ENCODE measurements around the gene ADCY4.

ADCY4 gene

DNA sequence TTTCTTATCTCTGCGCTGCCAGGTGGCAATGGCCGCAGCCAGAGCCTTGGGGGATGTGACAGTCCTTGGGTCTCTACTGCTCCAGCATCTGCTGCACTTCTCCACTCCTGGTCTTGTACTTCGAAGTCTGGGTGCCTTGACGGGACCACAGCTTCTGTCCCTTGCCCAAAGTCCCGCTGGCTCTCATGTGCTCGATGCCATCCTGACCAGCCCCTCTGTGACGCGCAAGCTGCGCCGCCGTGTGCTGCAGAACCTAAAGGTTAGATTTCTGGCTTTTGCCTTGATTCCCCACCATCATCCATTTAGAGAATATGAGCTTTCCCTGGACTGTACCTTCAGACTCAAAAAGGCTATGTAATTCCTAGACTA is 30.9 kb downstream of the ADCY4 start:
- DNase-seq (ENCODE audit: low spot score) = no peak
- Histone ChIP-seq H3K27ac (no peak overlapping the region), H3K4me3 (no peak overlapping the region)
- no peak for TF ChIP-seq CTCF (IDR thresholded peaks at IDR 0.05)

GRCh38 chr14:24300326-24300980 is 34.4 kb downstream of the ADCY4 start:
- no peak for TF ChIP-seq CTCF (IDR thresholded peaks at IDR 0.05)
- DNase-seq (ENCODE audit: low spot score) = no peak
- H3K27ac ChIP-seq = peak overlapping the region; percentile 81 to 92

DNA sequence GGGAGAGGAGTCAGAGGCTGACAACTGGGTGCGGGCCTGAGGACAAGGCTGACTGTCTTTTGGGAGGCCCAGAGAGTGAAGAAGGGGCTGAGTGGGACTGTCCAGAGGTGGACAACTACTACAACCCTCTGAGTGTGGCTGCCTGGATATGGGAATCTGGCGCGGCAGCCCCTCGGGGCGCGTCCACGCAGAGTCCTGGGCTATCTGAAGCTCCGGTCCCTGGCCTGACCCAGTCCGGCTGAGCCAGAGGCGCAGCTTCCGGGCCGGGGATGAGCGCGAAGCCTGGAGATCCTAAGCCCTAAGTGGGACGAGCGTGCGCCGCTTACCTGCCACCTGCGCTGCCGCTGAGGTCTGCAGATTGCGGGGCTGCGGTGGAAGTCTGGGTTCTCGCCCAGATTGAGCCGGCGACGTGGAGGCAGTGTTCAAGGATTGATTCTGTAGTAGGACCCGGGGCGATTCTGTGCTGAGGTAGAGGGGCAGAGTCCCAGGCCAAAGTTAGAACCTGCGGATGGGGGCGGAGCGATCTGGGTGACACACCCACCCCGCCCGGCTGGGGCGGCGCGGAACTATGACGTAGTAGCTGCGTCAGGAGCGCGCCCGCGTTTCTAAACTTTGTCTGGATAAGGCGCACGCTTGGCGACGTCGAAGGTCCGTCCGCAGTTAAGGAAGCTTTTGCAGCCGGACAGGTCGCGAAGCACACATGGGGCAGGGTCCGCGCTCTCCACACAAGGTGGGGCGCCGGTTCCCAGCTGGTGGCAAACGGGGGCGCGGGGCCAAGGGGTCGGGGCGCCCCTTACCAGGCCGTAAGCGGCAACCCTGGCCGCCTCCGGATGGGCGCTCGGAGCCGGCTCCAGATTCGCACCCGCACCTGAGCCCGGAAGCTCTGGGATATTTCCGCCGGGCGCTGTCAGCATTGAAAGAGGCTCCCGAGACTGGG is 35.3 kb downstream of the ADCY4 start, which contains the start of the genes DHRS1 and NOP9:
Gene DHRS1 (minus strand): TSS at position 526 of the 937 bp plus-strand sequence. CDS start 674 bp downstream, outside the sequence.
Gene NOP9 (plus strand): TSS at position 596 of the 937 bp plus-strand sequence. CDS start 105 bp downstream, at position 701.
- TF ChIP-seq CTCF (IDR thresholded peaks at IDR 0.05) = no peak
- peak; percentile 94 for DNase-seq (ENCODE audit: low spot score)

More at GRCh38 chr14:24300326-24300980, 34.4 kb downstream of the ADCY4 start:
- peak overlapping the region; percentile 94 for H3K4me3 ChIP-seq

DNA sequence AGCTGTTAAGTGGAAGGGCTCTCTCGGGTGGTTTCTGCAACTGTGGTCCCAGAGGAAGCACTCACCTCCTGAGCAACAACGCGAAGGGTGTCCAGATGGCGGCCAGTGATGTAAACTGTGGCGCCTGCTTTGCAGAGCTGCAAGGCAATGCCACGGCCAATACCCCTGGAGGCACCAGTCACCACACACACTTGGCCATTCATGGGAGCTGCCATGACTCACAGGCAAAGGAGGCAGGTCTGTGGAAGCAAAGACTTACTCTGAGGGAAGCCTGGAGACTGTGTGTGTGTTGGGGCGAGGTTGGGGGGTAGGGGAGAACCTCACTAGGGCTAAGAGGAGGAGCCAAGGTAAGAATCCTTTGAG is 36.0 kb downstream of the ADCY4 start:
- Histone ChIP-seq H3K4me3 (peak overlapping the region; percentile 94), H3K27ac (peak overlapping the region; percentile 81 to 92)
- no peak for TF ChIP-seq CTCF (IDR thresholded peaks at IDR 0.05)
- DNase-seq (ENCODE audit: low spot score) = no peak

More for the DNA sequence above, 35.3 kb downstream of the ADCY4 start, which contains the start of the genes DHRS1 and NOP9:
- Histone ChIP-seq H3K4me3 (peak within 1 kb of the TSS; percentile 94), H3K27ac (peak within 1 kb of the TSS; percentile 81 to 92)

GRCh38 chr14:24297190-24297964 is 37.5 kb downstream of the ADCY4 start:
- DNase-seq (ENCODE audit: low spot score) = no peak
- Histone ChIP-seq H3K27ac (no peak overlapping the region), H3K4me3 (no peak overlapping the region)
- TF ChIP-seq CTCF (IDR thresholded peaks at IDR 0.05) = no peak

DNA sequence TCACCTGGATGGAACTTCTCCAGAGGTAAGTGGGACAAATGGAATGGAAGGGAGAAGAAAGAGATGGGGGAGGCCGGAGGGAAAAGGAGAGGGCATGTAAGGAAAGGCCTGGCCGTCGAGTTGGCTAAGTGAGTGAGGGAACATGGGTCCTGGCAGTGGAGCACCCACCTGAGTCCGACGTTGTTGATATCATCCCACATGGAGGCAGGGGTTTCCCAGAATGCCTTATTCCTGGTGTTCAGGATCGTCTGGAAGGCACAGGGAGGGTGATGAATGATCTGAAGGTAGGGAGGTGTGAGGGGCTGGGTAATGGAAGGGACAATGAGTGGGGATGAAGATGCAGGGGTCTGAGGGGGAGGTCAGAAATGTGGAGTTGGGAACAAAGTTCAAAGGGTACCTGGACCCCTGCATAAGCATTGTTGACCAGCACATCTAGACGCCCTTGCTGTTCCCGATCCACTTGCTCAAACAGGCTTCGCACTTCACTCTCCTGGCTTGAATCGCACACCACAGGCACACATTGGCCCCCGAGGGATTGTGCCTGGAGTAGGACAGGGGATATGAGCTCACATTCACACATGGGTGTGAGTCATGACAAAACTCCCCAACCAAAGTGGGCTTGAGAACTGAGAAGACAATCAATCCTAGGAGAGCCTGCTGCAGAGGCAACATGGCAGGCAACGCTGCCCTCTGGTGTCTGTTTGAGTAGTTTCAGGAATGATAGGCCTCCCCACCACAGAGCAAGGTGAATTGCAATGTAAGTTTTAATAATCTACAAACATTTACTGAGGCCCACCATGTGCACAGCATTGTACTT is 38.3 kb downstream of the ADCY4 start:
- peak; percentile 56 for TF ChIP-seq CTCF (IDR thresholded peaks at IDR 0.05)
- Histone ChIP-seq H3K4me3 (no peak overlapping the region), H3K27ac (no peak overlapping the region)
- no peak for DNase-seq (ENCODE audit: low spot score)

All from coronary artery (tissue), 2 donors.